Mesendoderm (in vitro differentiated cells): Measurements from ENCODE around the gene TBC1D22B.

Experiments used
- DNase-seq: peaks from one replicate; pipeline ENCODE4 v3.0.0; 2013
- H2AK5ac ChIP-seq: 2 replicates; pipeline ENCODE4 v1.6.1; 2013; ENCODE audit warnings: low read length, inconsistent platforms
- H2BK120ac ChIP-seq: 2 replicates; pipeline ENCODE4 v1.6.1; 2013; ENCODE audit warnings: low read depth, mild to moderate bottlenecking, low read length, moderate library complexity, mixed read lengths
- H2BK15ac ChIP-seq: replicated peaks from 2 replicates; pipeline ENCODE4 v1.6.1; 2013; ENCODE audit warnings: low read depth, mild to moderate bottlenecking, moderate library complexity
- H2BK5ac ChIP-seq: 2 replicates; pipeline ENCODE4 v1.6.1; 2013; ENCODE audit warnings: low read length, inconsistent platforms
- H3K18ac ChIP-seq: 2 replicates; pipeline ENCODE4 v1.6.1; 2013; ENCODE audit warnings: mild to moderate bottlenecking, low read length, mixed read lengths
- H3K23ac ChIP-seq: one replicate; pipeline ENCODE4 v1.6.1; 2013; ENCODE audit warnings: low read length
- H3K27ac ChIP-seq: 2 replicates; pipeline ENCODE4 v1.5.1; 2013; ENCODE audit warnings: low read depth, mild to moderate bottlenecking, inconsistent platforms, low read length, moderate library complexity
- H3K27me3 ChIP-seq: 2 replicates; pipeline ENCODE4 v1.6.1; 2013; ENCODE audit warnings: low read length, control low read depth, mild to moderate bottlenecking, inconsistent platforms; ENCODE audit not compliant: insufficient read depth, poor library complexity
- H3K36me3 ChIP-seq: 2 replicates; pipeline ENCODE4 v1.6.1; 2013; ENCODE audit warnings: low read length, inconsistent platforms; ENCODE audit not compliant: control insufficient read depth, insufficient read depth
- H3K4ac ChIP-seq: one replicate; pipeline ENCODE4 v1.6.1; 2013; ENCODE audit warnings: low read depth, mild to moderate bottlenecking, low read length, moderate library complexity
- H3K4me1 ChIP-seq: 2 replicates; pipeline ENCODE4 v1.6.1; 2013; ENCODE audit warnings: low read depth, low read length, inconsistent platforms; ENCODE audit not compliant: control insufficient read depth
- H3K4me2 ChIP-seq: 2 replicates; pipeline ENCODE4 v1.6.1; 2013; ENCODE audit warnings: low read length
- H3K4me3 ChIP-seq: 2 replicates; pipeline ENCODE4 v1.5.1; 2013; ENCODE audit warnings: mild to moderate bottlenecking, low read length
- H3K56ac ChIP-seq: one replicate; pipeline ENCODE4 v1.6.1; 2013; ENCODE audit warnings: low read length
- H3K79me1 ChIP-seq: 2 replicates; pipeline ENCODE4 v1.6.1; 2013; ENCODE audit warnings: low read length, inconsistent platforms
- H3K79me2 ChIP-seq: 2 replicates; pipeline ENCODE4 v1.6.1; 2013; ENCODE audit warnings: mild to moderate bottlenecking, low read length; ENCODE audit not compliant: control insufficient read depth, insufficient read depth
- H3K9ac ChIP-seq: 2 replicates; pipeline ENCODE4 v1.6.1; 2013; ENCODE audit warnings: low read length, inconsistent platforms
- H4K5ac ChIP-seq: one replicate; pipeline ENCODE4 v1.6.1; 2013; ENCODE audit warnings: low read length
- H4K8ac ChIP-seq: one replicate; pipeline ENCODE4 v1.6.1; 2013; ENCODE audit warnings: low read depth, mild to moderate bottlenecking, control low read depth, low read length, moderate library complexity
- WGBS: extraction: QIAGEN DNeasy Blood & Tissue Kit; methylation state at CpG from one replicate; pipeline ENCODE4 v1.1.7; 2013; ENCODE audit warnings: low lambda C conversion rate, missing lambda C conversion rate; ENCODE audit not compliant: insufficient coverage; ENCODE audit errors: extremely low coverage; 5-methylcytosine and 5-hydroxymethylcytosine counted together

TBC1D22B gene

DNA sequence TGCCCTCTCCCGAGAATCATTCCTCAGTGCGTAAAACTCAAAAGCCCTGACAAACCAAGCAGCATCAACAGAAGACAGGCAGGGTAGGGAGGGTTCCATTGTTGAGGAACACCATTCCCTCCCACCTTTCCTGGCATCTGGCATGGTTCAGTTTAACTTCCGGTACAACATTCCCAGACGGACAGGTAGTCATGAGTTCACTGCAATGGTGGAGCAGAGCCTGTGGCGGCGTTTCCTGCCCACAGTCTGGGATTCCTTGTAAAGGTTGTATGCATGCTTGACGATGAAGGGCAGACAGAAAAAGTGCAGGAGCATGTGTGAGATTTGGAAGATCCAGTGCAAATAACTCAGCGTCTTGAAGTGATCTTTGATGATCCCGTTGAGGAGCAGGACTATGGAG lies 45.3 kb upstream of the TBC1D22B start:
- Histone ChIP-seq H2AK5ac (no peak overlapping the region), H3K18ac (no peak overlapping the region), H3K9ac (no peak overlapping the region), H3K79me2 (no peaks in the 10 kb centered on the region), H2BK5ac (no peak overlapping the region), H3K4me1 (no peaks in the 10 kb centered on the region), H3K27ac (no peak overlapping the region), H3K4me3 (no peak overlapping the region), H4K8ac (no peak overlapping the region), H3K23ac (no peak overlapping the region), H4K5ac (no peak overlapping the region), H3K79me1 (no peaks in the 10 kb centered on the region), H3K4ac (no peak overlapping the region), H3K4me2 (no peak overlapping the region), H3K56ac (no peak overlapping the region), H3K36me3 (no peaks in the 10 kb centered on the region), H2BK120ac (no peak overlapping the region), H3K27me3 (no peaks in the 10 kb centered on the region), H2BK15ac (no peak overlapping the region)
- no peak for DNase-seq
- WGBS: no CpG with 5 or more reads among the region's 9 CpGs

DNA sequence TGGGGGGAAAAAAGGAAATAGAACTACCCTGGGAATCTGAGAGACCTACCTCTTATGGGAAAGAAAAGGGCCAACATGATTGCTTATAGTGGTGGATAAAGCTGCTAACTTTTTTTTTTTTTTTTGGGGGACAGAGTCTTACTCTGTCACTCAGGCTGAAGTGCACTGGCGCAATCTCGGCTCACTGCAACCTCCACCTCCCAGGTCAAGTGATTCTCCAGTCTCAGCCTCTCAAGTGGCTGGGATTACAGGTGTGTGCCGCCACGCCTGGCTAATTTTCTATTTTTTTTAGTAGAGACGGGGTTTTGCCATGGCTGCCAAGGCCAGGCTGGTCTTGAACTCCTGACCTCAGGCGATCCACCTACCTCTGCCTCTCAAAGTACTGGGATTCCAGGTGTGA lies 39.5 kb upstream of the TBC1D22B start:
- H3K4me3 ChIP-seq: no peak overlapping the region
- no peak overlapping the region for H3K23ac ChIP-seq
- no peaks in the 10 kb centered on the region for H3K27me3 ChIP-seq
- no peak overlapping the region for H2BK15ac ChIP-seq
- H2AK5ac ChIP-seq: no peak overlapping the region
- no peak overlapping the region for H3K18ac ChIP-seq
- no peak for DNase-seq
- no peaks in the 10 kb centered on the region for H3K79me2 ChIP-seq
- H3K56ac ChIP-seq: no peak overlapping the region
- no peaks in the 10 kb centered on the region for H3K36me3 ChIP-seq
- no peak overlapping the region for H2BK120ac ChIP-seq
- H4K8ac ChIP-seq: no peak overlapping the region
- no peak overlapping the region for H2BK5ac ChIP-seq
- WGBS: no CpG with 5 or more reads among the region's 6 CpGs
- H3K79me1 ChIP-seq: no peaks in the 10 kb centered on the region
- H3K9ac ChIP-seq: no peak overlapping the region
- H3K4ac ChIP-seq: no peak overlapping the region
- H3K27ac ChIP-seq: no peak overlapping the region
- no peak overlapping the region for H4K5ac ChIP-seq
- H3K4me1 ChIP-seq: no peaks in the 10 kb centered on the region
- no peak overlapping the region for H3K4me2 ChIP-seq

DNA sequence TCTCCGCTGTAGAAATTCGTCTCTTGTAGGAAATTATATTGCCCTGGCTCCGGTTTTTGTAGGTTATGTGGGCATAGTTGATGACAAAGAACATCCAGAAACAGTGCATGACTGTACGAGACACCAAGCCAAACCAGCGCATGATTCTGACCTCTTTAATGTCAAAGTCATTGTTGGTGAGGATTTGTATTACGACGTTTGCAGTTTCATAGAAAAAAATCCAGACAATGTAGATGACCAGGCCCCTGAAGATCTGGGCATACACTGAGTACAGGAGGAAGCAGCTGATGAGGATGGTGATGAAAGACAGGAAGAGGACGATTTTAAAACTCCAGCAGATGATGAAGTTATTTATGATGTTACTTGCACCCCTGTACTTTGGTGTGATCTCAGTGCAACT lies 39.1 kb upstream of the TBC1D22B start:
- Histone ChIP-seq H3K79me1 (no peaks in the 10 kb centered on the region), H2BK120ac (no peak overlapping the region), H3K18ac (no peak overlapping the region), H3K4me2 (no peak overlapping the region), H2AK5ac (no peak overlapping the region), H2BK5ac (no peak overlapping the region), H3K9ac (no peak overlapping the region), H2BK15ac (no peak overlapping the region), H3K56ac (no peak overlapping the region), H3K4ac (no peak overlapping the region), H3K4me1 (no peaks in the 10 kb centered on the region), H3K4me3 (no peak overlapping the region), H3K23ac (no peak overlapping the region), H3K27ac (no peak overlapping the region), H3K79me2 (no peaks in the 10 kb centered on the region), H4K8ac (no peak overlapping the region), H3K27me3 (no peaks in the 10 kb centered on the region), H4K5ac (no peak overlapping the region), H3K36me3 (no peaks in the 10 kb centered on the region)
- no peak for DNase-seq
- no CpG with 5 or more reads among the region's 8 CpGs for WGBS

DNA sequence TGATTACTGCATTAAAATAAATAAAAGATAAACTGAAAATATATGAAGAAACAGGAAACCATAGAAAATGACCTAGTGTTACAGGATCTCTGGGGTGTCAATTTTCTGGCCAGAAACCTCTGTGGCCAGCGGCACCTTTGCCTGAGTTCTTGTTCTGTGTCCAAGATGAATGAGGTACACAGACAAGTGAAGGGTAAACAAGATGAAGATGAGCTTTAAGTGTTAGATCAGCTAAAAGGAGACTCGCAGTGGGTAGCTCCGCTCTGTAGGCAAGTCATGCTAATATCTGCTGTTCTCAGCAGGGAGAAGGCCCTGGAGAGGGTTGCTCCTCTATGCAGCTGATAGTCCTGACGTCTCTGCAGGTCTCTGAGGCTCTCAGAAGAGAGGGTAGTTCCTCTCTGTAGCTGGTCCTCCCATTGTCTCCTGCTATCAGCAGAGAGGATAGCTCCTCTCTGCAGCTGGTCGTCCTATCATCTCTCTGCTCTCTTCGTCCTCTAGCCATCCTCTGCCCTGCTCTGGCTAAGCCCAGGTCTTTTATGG lies 35.9 kb upstream of the TBC1D22B start:
- no peaks in the 10 kb centered on the region for H3K27me3 ChIP-seq
- no peak overlapping the region for H2BK15ac ChIP-seq
- peak overlapping the region; percentile 62 for H3K9ac ChIP-seq
- no peak overlapping the region for H2BK120ac ChIP-seq
- H3K79me2 ChIP-seq: no peaks in the 10 kb centered on the region
- peak; percentile 82 for DNase-seq
- no peaks in the 10 kb centered on the region for H3K79me1 ChIP-seq
- no peaks in the 10 kb centered on the region for H3K36me3 ChIP-seq
- no CpG with 5 or more reads among the region's 6 CpGs for WGBS
- H3K4me1 ChIP-seq: no peaks in the 10 kb centered on the region
- no peak overlapping the region for H3K4ac ChIP-seq
- no peak overlapping the region for H2BK5ac ChIP-seq
- peak overlapping the region; percentile 53 for H3K4me2 ChIP-seq
- no peak overlapping the region for H4K8ac ChIP-seq
- no peak overlapping the region for H3K18ac ChIP-seq
- H3K27ac ChIP-seq: peak overlapping the region; percentile 17
- H4K5ac ChIP-seq: no peak overlapping the region
- H2AK5ac ChIP-seq: no peak overlapping the region
- H3K23ac ChIP-seq: no peak overlapping the region
- peak overlapping the region; percentile 87 for H3K56ac ChIP-seq
- peak overlapping the region; percentile 13 for H3K4me3 ChIP-seq

DNA sequence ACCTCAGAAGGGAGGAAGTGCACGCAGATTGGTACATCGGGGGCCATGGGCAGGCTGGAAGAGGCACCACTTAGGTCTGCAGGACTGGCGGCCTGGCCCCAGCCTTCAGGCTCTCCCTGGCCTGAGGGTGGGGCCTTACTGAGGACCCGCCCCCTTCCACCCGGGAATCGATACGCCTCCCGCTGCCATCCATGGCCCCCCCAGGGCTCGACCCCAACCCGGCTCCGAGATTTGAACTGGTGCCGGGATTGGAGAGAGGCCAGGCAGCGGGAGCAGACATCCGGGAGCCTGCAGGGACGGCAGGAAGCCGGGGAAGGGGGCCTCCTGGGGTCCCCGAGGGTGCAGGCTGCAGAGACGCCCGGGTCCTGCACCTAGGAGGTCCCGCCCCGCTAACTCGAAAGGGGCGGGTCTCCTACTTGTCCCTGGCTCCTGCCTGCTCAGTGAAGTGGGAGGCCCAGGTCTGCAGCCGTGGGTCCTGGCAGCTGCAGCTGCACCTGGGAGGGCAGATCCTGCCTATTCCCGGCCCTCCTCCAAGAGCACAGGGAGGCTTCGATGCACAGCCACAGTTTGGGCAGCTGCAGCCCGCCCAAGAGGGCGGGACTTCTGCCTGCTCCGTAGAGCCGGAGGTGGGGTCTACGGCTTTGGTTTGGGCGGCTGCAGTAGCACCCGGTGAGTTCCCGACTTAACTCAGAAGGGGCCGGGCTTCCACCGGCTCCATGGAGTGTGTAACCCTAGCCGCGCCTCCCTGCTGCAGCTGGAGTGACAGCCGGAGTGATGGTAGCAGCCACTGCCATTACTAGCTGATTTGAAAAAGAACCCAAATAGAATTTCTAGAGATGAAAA lies 35.2 kb upstream of the TBC1D22B start:
- Histone ChIP-seq H3K4me1 (no peaks in the 10 kb centered on the region), H3K4me2 (peak overlapping the region; percentile 53), H3K4ac (no peak overlapping the region), H2BK15ac (no peak overlapping the region), H2BK5ac (no peak overlapping the region), H3K36me3 (no peaks in the 10 kb centered on the region), H2AK5ac (no peak overlapping the region), H3K27ac (peak overlapping the region; percentile 17), H3K56ac (peak overlapping the region; percentile 87), H3K79me2 (no peaks in the 10 kb centered on the region), H3K23ac (no peak overlapping the region), H2BK120ac (no peak overlapping the region), H3K27me3 (no peaks in the 10 kb centered on the region), H3K79me1 (no peaks in the 10 kb centered on the region), H4K5ac (no peak overlapping the region), H3K9ac (peak overlapping the region; percentile 62), H3K18ac (peak overlapping the region; percentile 12), H3K4me3 (peak overlapping the region; percentile 25), H4K8ac (no peak overlapping the region)
- no CpG with 5 or more reads among the region's 39 CpGs for WGBS
- peak; percentile 99 for DNase-seq

DNA sequence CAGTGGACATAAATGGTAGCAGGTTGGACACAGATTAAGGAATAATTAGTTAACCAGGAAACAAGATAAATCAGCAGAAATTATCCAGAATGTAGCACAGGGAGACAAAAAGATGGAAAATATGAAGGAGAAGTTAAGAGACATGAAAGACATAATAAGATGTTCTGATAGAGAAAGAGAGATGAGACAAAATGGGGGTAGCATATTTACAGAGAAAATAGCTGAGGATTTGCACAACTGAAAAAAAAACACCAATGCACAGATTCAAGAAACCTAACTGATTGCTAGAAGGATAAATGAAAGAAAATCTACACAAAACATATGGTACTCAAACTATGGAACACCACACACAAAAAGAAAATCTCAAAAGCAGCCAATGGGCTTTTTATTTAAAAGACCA lies 34.6 kb upstream of the TBC1D22B start:
- H3K18ac ChIP-seq: no peak overlapping the region
- H3K9ac ChIP-seq: no peak overlapping the region
- H3K79me1 ChIP-seq: no peaks in the 10 kb centered on the region
- H3K4me3 ChIP-seq: no peak overlapping the region
- H3K36me3 ChIP-seq: no peaks in the 10 kb centered on the region
- H2BK120ac ChIP-seq: no peak overlapping the region
- H3K79me2 ChIP-seq: no peaks in the 10 kb centered on the region
- no peaks in the 10 kb centered on the region for H3K4me1 ChIP-seq
- no peak overlapping the region for H3K27ac ChIP-seq
- no peak overlapping the region for H3K56ac ChIP-seq
- no peak overlapping the region for H3K23ac ChIP-seq
- DNase-seq: no peak
- no peak overlapping the region for H3K4me2 ChIP-seq
- H2AK5ac ChIP-seq: no peak overlapping the region
- no peak overlapping the region for H3K4ac ChIP-seq
- H3K27me3 ChIP-seq: no peaks in the 10 kb centered on the region
- no peak overlapping the region for H2BK15ac ChIP-seq
- no peak overlapping the region for H2BK5ac ChIP-seq
- H4K5ac ChIP-seq: no peak overlapping the region
- H4K8ac ChIP-seq: no peak overlapping the region
